HG02840 (cell line): ENCODE measurements around the gene AKT1.
A peak's percentile ranks its signal among the peaks of the same experiment; 100 is the strongest.
"Not testable (repeated sequence)": the region's sequence is repeated elsewhere in the genome, so short reads cannot be mapped to it uniquely, and the experiment has no call there.

Source experiments
- ATAC-seq: cut with Tn5 transposase; IDR thresholded peaks from one replicate; pipeline ENCODE4 v1.9.1; 2021; ENCODE audit warnings: mild to moderate bottlenecking, moderate library complexity, moderate number of reproducible peaks; ENCODE audit not compliant: unreplicated experiment, low FRiP score

AKT1 gene

DNA sequence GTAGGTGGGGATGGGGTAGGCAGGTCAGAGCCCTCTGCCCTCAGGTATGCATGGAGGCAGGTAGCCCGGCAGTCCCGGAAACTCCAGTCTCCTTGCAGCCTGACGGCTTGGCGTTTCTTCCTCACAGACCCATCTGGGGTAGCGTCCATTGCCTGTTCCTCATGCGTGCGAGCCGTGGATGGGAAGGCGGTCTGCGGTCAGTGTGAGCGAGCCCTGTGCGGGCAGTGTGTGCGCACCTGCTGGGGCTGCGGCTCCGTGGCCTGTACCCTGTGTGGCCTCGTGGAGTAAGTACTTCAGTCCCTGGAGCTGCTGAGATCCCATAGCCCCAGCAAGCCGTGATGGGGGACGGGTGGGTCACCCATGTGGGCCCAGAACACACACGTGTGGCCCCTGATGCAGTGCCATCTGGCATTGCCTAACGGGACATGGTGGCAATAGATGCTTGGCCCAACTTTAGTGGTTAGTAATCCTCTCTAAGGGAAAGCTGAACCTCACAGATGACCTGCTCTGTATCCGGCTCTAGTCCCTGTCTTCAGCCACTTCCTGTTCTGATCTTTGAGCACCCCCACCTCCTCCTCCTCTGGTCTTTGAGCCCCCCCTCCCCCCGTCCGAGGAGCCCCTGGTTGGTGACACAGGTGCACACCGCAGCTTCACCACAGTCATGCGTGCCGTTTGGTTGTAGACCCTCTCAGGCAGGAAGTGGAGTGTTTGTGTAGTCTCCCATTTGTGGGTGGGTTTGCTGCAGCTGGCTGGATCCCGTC, 38.9 kb downstream of the AKT1 start:
- no peak for ATAC-seq

DNA sequence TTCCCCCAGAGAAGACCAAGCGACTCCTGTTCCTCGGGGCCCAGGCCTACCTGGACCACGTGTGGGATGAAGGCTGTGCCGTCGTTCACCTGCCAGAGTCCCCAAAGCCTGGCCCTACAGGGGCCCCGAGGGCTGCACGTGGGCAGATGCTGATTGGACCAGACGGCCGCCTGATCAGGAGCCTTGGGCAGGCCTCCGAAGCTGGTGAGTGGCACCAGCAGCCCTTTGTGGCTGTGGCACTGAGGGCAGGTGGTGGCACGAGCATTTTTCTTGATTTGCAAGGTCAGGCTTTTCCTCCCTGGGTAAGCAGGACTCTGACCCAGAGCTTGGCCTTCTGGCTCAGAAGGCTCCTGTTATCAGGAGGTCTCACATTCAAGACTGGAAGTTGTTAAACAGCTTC, 39.9 kb downstream of the AKT1 start:
- no peak for ATAC-seq

DNA sequence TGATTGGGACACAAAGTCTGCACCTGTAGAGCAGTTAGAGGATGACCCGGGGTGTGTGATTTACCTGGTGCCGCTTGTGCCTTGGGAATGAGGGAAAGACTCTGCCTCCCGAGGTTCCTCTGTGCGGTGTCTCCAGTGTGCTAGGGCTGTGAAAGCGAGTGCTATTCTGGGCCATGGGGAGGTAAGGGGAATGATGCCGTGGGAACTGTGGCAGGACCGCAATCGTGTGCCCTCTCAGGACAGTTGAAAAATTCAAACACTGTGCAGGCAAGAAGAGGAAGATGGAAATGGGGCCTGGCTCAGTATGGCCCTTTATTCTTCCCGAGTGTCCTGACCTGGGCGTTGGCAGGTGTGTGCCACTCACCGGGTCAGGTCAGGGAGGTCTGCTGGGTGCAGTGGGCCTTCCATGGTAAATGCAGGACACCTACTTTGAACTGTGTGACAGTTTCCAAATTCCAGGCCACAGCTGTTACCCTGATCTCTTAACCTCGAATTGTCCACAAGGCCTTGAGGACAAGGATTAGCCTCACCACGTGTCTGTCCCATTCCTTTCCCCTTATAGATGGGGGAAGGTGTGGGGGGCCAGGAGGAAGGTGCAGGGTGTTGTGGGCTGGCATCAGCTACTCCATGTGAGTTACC, 41.2 kb downstream of the AKT1 start:
- ATAC-seq = no peak

DNA sequence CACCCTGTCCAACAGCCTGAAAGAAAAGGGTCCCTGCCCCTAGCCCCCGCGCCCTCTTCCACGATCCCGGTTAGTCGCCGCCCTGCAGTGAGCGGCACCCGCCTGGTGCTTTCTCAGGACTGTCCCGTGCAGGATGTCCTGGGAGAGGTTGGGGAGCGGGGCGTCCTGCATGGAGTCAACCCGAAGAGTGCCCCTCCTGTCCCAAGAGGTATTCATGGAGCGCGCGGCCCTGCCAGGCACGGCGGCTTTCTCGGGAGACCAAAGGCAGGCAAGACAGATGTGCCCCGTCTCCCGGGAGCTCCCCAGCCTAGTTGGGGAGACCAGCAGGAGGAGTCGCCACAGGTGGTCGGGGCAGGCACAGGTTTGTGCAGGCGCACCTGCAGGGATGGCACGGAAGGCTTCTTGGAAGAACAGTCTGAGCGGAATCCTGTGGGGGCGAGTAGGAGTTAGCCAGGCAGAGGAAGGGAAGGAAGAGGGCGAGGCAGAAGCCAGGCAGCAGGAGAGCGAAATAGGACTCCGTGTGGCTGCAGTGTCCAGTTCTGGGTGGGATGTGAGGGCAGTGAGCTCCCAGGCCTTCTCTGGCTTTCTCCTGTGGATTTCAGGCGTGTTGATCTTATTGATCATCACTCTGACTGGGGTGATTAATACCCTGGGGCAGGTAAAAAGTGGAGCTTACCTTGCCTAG, 41.9 kb downstream of the AKT1 start:
- ATAC-seq = no peak

DNA sequence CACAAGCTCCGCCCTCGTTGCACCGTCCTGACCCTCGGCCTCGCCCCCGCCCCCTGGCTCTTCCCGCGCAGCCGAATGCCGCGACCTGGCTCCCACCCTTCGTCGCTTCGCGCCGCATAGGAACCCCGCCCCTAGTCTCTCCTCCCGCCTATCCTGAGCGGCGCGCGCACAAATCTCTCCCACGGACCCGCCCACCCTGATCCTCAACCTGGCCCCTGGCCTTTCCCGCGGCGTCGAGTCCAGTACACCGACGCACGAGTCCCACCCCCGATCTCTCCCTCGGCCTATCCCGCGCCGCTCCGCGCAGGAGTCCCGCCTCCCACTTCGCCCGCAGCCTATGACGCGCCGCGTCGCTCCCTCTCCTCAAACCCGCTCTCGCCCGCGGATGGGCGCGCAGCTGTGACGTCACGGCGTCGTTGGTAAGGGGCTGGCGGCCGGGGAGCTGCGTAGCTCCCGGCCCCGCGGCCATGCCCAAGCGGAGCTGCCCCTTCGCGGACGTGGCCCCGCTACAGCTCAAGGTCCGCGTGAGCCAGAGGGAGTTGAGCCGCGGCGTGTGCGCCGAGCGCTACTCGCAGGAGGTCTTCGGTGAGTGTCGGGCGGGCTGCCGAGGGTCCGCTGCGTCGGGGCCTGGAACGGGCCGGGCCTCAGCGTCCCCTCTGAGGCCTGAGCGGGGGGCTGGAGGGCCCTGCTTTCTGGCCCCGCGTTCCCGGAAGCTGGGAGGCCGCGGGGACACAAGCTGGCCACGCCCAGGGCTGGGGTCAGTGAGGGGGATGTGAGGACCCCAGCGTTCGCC, 42.6 kb downstream of the AKT1 start, which contains the start of gene SIVA1:
Gene SIVA1 (plus strand): TSS at position 413 of the 793 bp plus-strand sequence. CDS start 55 bp downstream, at position 468.
- ATAC-seq = peak; percentile 89

DNA sequence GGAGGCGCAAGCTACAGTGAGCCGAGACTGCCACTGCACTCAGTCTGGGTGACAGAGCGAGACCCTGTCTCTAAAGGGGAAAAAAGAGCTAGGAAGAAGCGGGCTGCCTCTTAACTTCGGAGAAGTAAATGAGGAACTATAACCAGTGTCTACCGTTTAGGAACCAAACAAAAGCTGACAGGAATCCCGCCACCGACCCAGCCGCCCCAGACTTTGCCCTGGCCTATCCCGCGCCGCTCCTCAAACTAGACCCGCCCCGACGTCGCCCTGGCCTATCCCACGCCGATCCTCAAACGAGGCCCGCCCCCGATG, 43.2 kb downstream of the AKT1 start:
- ATAC-seq = peak; percentile 0

DNA sequence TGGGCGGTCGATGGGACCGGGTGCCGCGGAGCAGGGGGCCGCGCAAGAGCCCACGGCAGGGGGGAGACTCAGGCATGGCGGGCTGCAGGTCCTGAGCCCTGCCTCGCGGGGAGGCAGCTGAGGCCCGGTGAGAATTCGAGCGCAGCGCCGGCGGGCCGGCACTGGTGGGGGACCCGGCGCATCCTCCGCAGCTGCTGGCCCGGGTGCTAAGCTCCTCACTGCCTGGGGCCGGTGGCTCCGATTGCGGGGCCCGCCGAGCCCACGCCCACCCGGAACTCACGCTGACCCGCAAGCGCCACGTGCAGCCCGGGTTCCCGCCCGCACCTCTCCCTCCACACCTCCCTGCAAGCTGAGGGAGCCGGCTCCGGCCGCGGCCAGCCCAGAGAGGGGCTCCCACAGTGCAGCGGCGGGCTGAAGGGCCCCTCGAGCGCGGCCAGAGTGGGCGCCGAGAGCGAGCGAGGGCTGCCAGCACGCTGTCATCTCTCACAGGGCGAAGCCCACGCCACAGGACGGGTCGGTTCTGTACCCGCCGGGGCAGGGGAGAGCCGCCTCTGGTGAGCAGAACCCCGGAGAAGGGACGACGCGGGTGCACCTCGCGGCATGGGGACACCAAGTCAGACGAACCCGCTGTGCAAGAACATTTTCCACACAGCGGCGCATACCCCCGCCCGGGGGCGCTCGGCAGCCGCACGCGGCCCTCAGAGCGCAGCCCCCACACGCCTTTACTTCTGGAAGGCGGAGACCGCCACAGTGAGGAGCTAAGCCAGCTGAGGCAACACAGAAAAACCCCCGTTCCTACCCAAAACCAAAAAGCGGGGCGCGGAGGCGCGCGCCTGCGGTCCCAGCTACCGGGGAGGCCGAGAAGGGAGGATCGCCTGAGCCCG, 43.8 kb downstream of the AKT1 start:
- no peak for ATAC-seq

DNA sequence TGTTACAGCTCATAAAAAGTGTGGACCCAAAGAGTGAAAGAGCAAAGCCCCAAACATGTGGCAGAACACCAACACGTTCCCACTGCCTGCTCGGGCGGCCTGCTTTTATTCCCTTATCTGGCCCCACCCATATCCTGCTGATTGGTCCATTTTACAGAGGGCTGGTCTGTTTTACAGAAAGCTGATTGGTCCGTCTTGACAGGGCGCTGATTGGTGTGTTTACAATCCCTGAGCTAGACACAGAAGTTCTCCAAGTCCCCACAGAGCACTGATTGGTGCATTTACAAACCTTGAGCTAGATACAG, 44.8 kb downstream of the AKT1 start:
- ATAC-seq = not testable (repeated sequence)

DNA sequence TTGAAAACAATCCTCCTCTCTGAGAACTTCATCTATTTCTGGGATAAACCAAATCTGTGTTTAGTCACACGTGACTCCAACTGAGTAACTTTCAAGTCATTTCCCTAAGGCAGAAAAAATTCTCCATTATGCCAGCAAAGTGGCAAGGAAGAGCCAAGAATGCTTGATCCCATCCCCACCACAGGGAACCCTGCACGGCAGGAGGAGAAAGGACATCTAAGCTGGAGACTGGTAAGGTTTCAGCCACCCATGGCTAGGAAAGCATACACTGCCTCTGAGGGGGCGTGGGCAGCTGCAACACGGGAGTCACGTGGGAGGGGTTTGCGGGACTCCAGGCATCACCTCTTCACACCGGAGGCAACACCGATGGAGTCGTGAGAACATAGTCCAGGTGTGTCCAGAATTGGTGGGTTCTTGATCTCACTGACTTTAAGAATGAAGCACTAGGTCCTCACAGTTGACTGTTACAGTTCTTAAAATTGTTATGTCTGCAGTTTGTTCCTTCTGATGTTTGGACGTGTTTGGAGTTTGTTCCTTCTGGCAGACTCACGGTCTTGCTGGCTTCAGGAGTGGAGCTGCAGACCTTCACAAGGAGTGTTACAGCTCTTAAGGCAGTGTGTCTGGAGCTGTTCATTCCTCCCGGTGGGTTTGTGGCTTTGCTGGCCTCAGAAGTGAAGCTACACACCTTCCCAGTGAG, 45.3 kb downstream of the AKT1 start:
- ATAC-seq = no peak

DNA sequence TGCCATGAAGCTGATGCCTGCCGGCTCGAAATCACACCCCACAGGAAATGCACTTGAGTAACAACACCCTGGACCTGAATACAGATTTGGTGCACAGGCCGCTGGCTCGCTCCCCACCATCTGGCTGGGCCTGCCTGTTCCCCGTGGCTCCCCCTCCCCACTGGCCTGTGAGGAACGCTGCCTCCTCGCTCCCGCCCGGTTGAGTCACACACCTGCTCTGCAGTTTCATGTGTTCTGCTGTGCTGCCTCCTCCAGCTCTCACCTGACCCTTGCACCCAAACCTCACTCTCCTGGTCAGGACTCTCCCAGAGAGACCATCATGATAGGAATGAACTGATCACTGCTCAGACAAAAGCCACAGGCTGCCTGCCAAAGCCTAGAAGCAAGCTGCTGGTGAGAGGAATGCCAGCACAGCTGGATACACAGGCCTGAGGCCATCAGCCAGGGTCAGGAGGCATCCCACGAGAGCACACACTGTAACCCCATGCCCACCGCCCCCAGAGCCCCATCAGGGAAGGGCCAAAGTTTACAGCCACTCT, 46.4 kb downstream of the AKT1 start:
- no peak for ATAC-seq

DNA sequence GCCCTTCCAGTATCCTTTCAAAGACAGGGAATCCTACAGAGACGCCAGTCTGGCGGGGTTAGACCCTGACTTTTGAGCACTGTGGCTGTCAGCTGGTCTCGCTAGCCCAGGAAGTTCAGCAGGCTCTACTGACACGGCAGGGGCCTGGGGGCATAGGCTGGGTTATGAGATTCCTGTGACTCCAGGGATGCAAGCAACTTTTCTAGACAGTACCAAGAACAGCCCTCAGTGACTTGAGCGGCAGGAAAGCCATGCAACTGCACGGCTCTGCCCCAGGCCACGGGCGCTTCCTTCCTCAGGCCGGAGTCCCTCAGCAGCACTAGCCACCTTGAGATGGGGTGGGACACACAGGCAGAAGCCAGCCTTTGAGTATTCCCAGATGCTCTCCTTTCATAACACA, 47.7 kb downstream of the AKT1 start:
- no peak for ATAC-seq

DNA sequence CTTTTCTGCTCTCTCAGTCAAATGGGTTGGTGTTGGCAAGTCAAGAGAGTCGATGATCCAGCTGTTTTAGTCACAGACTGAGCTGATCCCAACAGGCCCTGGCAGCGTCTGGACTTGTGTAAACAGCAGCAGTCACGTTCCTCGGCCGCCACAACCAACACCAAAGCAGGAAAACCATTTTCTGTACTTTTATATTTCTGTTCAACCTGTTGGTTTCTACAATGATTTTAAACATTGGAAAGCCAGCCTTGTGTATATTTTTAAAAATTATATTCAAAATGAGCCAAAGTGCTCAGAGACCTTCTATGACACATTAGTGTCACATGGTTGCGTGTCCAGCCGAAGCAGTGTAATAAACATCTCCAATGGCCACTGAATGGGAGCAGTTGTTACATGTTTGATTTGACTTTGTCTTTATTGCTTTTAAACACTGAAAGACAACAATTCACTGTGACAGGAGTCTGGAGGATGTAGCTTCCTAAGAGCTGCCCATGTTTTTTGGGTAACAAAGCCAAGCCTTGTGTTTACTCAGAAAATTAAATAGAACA, 48.5 kb downstream of the AKT1 start:
- no peak for ATAC-seq

DNA sequence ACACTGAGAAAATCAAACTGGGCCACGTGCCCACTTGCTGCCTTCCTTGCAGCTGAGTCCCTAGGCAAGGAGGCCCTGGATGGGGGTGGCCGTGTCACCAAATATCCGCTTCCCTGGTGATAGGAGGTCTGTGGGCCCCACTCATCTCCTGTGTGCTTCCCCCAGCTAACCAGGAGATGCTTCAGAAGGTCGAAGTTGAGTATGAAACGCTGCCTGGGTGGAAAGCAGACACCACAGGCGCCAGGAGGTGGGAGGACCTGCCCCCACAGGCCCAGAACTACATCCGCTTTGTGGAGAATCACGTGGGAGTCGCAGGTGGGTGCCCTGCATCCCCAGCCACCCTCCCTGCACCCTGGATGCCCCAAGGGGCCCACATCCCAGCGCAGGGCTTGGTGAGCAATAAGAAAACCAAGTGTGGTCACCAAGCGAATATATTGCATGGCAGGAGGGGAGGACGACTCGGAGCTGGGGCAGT, 49.4 kb downstream of the AKT1 start:
- ATAC-seq = no peak

DNA sequence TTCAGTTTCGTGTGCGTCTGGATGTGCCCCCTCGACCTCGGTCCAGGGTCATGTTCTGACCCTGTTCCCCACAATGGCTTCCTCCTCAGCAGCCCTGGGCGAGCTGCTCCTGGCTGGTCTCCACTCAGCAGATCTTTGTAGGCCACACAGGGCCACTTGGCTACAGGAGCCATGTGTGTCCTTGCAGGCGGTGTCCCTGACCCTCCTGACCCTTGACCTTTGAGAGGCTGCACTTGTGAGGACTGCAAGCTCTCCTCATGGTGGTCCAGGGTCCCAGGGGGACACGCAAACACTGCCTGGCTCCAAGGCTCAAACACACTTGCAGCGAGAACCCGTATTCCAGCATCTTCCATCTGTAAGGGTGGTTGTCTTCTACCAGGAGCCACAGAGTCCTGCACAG, 50.1 kb downstream of the AKT1 start:
- ATAC-seq = no peak

DNA sequence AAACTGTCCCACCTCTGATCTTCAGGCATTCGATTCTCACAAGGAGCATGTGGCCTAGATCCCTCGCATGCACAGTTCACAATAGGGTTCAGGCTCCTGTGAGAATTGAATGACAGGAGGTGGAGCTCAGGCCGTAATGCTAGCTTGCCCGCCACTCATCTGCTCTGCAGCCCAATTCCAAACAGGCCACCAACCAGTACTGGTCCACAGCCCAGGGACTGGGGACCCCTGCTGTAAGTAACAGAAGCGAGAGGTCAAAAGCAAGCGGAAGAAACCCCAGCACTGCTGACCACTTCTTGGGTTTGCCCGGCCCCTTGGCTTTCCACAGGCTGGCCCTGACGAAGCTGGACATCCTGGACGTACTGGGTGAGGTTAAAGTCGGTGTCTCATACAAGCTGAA, 51.1 kb downstream of the AKT1 start:
- ATAC-seq = no peak

DNA sequence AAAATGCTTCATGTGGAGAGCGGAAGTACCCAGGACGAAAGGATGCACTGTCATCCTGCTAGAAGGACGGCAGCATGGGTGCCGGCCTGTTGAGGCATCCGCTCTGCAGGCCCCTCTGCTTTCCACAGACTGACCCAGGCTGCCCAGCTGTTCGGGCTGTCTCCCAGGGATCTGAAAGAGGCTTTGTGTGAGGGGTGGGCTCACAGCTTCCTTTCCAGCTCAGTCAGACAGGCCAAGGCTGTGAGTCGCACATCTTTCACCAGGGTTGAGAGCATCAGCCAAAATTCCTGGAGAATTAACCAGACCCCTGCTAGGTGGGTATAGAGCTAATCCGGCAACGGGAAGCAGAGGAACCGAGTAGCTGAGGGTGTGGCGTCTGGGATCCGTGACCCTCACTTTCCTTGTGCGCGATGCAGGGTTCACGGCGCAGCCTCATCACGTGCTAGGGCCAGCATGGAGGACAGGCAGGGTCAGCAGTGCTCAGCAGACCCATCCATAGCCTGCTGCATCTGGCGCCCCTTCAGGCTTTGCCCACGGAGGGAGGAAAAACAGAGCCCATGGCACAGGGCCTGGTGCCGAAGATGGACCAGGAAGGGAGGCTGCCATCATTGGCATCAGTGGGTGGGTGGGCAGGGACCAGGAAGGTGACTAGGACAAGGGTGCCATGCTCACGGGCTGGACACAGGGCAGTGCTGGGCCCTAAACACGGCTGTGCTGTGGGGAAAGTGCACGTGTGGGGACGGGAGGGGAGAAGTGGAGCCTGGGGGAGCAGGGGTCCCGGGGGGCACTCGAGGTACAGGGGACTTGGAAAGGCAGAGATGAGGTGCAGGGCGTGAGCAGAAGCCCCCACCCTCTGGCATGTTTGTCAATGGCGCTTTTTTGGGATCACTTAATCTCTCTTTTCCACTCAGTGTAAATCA, 51.8 kb downstream of the AKT1 start:
- no peak for ATAC-seq

DNA sequence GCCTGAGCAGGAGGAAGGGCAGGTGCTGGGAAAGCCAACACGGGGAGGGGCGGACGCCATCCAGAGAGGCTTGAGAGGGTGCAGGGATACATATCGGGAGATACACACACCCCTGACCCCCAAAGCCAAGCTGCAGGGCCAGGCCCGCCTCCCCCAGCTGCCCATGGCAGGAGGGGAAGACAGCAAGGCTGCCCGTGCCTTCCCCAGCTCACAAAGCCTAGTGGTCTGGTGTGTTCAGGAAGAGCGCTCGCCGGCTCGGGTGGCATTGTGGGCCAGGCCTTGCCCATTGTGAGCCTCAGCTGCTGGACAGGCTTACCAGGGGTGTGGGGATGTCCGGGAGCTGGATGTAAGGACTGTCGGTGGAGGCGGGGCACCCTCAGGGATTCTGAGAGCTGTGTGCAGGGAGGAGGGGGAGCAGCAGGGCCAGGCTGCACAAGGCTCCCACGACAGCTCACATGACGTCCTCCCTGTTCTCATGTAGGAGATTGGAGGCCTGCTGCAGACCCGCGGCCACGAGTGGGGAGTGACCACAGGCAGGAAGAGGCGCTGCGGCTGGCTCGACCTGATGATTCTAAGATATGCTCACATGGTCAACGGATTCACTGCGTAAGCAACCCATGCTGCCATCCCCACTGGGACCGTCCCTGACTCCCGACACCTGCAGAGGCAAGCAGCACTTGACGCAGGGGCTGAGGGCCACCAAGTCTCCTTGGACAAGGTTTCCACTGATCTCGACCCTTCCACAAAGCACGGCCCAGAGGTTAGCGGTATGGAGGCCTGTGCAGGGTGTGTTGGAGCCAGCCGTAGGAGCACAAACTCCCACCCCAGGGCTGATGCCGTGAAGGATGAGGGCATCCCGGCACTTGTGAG, 52.7 kb downstream of the AKT1 start:
- no peak for ATAC-seq
